NOMO-1 treated with dmso at 0.1 percent for 144 hours (cell line): ENCODE data around the gene RAD51B.
"Not testable (repeated sequence)": the region's sequence is repeated elsewhere in the genome, so short reads cannot be mapped to it uniquely, and the experiment has no call there.

Source experiments
- DNase-seq: peaks from one replicate; lab custom pipeline; 2025; ENCODE audit not compliant: unreplicated experiment; lab: John Stamatoyannopoulos, UW

Gene RAD51B

DNA sequence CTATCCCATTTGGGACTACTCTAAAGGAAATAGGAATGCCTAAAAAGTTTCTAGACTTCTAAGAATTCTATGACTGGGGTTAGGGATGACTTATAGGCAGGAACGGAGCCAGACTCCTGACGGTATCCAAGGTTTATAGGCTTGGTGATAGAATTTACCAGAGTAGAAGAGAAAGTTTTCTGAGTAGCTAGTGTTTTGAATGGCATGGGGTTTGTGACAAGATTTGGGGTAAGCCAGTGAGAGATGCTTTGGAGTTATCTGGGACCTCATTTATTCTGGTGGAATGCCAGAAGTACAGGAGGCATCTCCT is 444.6 kb downstream of the RAD51B start:
- no peak for DNase-seq

DNA sequence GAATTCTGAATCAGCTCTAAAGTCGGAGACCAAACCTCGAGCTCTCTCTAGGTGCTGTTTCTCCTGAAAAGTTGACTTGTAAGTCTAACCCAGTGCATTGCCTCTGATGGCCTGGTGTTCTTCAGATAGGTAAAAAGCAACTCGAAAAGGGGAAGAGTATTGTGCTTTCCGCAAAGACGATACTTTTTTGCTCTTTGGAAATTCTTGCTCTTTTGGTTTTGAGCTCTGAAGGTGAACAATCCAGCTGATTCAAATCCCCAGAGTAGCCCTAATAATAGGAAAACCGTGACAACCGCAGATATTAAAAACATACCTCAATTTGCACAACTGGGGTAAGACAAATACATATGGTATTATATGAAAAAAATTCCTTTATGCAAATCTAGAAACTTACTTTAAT is 447.4 kb downstream of the RAD51B start:
- no peak for DNase-seq

DNA sequence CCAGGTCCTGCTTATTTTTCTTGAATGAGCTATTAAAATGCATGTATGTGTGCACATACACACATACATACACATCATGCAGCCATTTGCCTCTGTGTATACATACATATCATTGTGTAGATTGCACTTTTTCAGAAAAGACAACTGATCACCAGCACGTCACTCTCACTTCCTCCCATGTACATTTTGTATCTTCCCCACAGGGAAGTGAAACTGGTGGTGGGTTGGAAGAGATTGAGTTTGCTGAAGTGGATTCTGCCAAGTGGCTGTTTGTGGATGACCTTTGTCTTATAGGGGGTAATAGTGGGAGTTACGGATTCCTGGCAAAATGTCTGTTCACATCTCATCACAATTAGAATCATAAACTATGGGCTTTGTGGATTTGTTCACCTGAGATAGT is 448.6 kb downstream of the RAD51B start:
- peak; percentile 87 for DNase-seq

DNA sequence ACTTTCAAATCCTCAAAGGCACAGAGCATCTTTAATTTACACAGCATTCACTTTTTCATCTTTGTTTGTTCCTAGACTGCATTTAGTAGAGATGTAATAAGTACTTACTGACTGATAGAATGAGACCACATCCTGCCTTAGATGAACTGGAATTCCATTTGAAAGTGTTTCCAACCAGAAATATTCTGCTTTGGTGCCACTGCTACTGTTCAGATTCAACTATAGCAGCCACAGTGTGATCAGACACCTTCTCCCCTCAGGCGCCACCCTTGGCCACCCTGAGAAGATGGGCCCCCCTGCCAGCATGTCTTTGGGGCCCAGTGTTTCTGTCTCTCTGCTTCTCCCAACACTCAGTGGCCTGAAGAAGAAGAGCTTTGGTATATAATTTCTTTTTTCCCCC is 449.1 kb downstream of the RAD51B start:
- DNase-seq = no peak

DNA sequence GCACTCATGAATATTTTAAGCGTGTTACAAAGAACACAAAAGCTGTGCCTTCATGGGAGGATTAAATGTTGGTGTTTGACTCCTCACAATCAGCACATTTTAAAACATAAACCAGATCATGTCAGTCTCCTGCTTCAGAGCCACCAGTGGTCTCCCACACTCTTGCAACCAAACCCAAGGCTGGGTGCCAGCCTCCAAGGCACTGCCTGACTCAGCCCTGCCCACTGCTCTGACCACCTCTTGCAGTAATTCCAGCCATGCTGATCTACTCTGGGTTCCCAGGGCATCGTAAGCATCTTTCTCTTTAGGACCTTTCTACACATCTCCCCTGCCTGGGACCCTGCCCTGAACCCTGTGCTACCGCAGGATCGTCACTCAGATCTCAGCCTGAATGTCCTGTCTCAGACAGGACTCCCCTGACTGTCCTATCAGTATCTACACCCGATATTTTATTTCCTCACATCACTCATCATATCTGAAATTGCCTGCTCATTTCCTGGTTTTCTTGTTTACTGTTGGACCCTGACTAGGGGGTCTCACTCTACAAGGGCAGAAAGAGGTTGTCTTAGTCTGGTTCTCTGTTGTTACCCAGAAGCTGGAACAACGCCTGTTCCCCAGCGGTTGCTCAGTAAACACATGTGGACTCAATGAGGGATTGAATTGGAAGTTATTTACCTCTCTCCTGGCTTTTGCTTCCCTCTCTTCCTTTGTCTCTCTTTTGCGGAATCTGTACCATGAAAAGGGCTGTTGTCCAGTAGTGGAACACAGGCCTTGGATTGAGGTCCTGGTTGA is 449.8 kb downstream of the RAD51B start:
- DNase-seq = no peak

DNA sequence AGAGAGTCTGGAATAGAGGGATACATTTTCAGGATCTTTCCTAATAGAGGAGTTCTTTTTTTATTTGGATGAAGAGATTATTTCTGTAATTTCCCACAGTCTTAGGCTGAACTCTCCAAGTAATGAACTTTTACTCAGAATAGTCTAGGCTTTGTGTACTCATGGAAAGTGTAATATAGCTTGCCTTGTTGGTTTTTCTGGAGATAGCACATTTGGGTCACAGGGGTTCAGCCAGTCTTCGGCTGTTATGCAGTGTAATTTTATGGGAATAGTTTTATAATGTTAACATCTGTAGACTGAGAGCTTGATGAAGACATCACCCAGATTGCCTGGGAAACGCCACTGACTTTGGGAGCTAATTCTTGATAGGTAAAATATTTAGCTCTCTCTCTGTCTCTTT is 450.8 kb downstream of the RAD51B start:
- no peak for DNase-seq

DNA sequence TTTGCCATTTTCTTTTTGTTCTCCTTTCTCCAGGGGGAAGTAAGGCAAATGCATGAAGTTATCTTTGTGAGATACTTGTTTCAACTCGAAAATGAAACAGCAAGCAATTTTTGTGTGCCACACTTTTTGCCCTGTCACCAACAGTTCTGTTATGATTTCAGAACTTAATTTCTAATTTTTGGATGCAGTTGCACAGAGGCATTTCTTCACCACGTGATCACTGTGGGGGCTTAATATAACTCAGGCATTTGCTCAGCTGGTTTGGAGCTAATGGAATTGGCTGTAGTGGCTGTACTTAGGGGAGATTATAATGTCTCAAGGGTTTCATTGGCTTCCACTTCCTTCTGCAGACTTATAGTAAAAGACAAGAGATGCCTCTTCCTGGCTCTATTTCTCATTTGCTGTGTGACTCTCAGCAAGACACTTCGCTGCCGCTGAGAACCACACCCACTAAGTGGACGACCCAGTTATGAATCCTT is 452.4 kb downstream of the RAD51B start:
- peak; percentile 1 for DNase-seq

DNA sequence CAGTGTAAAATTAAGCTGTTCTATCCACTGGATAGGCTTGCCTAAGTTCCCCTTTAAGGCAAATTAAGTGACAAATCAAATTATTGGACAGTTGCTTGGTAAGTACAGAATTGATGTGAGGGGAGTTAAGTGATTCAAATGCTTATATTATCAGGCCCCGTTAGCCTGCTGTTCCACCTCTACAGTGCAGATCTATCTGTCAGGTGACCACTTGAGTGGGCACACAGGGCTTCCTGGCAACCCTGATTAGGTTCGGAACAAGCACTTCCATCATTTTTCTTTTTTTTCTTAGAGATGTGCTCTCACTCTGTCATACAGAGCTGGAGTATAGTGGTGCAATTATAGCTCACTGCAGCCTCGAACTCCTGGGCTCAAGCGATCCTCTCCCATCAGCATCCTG is 453.8 kb downstream of the RAD51B start:
- DNase-seq = no peak

DNA sequence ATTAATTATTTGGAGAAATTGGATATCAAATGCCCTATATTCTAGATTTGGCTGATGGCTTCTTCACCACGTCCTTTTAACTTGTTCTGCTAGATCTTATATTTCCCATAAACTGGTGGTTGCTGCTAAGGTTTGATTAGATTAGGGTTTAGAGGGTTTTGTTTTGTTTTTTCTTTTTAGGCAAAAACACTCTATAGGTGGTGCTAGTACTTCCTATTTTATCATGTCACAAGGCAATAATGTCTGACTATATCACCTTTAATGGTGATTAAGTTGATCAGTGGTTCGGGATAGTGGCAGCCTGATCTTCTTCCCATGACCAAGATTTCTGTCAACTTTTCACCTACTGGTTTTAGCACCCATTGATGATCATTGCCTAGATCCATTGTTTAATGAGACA is 455.1 kb downstream of the RAD51B start:
- DNase-seq = no peak

DNA sequence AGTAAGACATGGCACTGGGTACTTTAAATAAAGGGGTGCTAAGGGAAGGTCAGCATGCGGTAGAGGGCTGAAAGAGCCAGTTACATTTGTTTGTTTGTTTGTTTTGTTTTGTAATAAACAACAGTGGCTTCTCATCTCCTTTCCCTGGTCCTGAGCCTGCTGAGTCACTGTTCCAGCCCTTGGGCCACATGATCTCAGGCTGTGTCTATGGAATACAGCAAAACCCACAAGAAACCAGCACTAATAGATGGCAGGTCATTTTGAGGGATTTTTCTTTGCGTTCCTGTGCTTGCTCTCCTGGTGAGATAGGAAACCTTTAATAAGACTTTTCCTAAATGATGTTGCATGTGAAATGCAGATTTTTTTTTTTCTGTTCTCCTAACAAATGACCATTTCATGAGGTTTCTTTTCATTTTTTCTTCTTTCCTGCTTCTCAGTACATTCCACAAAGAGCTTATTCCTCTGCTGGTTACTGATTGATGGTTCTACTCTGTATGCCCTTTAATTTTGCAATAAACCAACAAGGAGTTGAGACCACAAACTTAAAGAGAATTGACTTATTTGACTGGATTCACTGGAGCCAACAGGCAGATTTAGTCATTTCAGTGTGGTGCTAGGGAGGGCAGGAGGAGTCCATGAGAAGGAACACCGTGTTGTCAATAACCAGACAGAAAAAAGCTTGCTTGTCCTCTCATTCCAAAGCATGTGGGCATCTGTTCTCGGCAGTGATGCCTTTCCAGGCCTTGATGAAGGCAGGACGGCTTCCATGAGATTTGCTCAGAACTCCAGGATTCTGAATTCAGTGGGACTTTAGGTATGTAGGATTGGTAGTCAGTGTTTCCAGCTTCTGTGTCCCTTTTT is 459.2 kb downstream of the RAD51B start:
- no peak for DNase-seq

DNA sequence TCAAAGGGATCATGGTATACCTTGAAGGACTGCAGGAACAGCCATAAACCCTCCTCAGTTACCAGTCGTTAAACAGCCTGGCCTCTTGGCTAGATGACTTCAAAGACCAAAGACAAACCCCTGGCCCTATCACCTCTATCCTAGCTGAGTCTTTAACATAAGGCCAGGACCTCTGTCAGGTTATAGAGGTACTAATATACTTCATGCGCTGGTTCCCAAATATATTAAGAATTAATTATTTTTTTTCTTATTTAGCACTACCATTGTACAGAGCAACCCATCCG is 459.8 kb downstream of the RAD51B start:
- DNase-seq = no peak

DNA sequence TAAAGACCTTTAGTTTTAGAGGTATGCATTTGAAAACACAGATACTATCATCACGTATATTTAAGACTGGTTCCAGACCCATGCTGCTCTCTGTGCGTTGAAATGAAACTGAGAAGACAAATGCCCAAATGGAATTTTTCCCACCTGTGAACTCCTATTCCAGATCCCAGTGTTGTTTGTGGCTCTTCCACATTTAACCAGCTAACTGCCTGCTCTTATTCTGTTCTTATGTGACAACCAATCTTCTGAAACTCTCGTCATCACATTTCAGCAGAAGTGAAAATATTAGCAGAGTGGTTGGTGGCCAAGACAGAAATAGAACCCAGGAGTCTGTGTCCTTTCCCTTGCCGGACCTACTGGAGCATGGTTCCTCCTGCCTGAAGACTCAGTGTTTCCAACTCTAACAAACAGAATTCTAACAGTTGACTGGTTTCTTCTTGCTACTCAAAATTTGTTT is 460.2 kb downstream of the RAD51B start:
- no peak for DNase-seq

DNA sequence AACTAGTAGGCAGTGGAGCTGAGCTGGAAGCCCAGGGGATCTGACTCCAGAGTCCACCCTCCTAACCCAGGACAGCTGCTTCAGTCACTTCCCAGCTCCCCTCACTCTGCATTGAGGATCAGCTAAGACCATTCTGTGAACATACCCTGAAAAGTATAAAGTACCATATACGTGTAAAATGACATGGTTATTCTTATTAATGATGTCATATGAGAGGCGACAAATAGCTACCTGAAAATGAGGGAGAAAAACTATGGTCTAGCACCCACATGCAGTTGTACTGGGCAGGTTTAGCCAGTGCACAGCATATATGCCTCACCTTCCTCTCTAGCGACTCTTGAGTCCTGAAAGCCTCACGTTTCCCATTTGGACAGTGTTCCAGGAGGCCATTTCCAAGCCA is 461.9 kb downstream of the RAD51B start:
- no peak for DNase-seq

DNA sequence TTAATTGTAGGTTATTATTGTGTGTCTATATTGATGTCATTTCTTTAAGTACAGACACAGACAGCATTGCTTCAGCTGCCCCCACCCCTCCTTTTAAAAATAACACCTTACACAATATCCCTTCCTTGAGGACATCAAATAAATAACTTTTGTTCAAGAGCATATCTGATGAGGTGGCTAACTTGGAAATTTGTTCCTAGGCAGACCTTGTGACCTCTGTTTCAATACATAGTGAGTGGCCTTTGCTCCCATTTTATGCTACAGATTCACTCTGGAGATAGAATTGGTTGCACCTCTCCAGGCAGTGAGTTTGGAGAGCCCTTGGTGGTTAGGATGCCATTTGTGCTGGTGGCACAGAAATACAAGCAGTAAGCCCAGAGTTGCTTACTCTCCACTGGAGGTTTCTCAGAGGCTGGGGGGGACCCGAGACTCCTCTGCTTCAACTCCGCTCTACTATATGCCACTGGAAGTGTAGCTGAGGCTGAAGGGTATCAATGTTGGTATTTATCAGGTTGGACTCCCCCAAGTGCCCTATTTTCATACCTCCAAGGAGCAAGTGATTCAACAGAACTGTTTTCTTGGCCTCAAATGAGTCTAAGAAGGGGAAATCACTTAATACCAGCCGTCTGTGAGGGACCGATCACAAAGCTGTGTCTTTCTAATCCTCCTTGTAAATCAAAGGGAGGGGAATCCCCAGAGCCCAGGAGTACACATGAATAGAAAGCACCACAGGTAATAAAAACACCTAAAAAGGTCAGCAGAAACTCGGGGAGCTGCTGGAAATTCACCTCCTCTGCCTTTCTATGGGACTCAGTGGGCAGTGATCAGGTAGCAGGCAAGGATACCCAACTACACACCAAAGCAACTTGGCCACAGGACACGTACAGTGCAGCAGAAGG is 463.1 kb downstream of the RAD51B start:
- DNase-seq = no peak

DNA sequence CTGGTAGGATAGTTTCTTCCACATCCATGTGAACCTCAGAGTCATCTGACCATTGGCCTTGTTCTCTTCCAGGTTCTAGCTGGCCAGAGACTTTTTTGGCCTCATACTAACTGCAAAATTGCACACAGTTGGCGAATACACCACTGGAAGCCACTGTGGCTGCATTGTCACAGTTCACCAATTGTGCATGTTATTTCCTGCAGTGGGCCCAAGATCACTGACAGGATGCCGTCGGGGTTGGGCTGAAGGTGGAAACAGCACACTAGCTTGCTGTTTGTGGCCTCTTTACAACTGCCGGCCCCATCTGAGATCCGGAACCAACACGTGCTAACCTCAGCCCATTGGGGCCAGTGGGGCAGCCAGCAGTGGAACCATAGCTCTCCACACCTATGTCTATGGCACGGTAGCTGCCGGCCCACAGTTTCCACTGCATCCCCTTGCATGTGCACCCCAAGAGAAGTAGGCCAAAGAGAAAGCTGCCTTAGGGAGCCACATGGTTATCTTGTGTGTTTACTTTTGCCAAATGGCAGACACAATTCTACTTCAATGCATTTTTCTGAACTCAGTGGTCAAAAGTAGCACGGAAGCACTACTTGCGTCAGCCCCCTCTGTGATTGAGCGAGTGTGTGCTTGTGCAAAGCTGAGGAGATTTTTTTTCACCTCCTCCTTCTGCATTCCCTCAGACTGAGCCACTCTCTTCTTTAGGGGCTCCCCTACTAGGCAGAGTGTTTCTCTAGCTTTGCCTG is 464.0 kb downstream of the RAD51B start:
- DNase-seq = no peak

DNA sequence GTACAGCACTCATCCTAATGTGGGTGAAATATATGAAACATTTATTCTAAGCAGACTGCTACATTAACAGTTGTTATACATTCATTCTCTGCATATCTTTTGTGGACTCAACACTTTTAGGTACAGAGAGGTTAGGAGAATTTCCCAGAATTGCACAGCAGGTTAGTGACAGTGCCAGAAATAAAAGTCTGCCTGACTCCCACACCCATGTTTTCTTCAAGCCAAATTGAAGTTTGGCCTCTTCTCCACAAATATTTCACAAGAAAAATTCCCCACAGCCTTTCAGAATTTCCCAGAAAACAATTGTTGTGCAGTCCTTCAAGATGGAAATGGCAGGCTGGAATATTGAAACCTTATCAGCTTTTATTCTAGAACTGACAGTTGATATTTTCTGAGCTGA is 464.8 kb downstream of the RAD51B start:
- no peak for DNase-seq

DNA sequence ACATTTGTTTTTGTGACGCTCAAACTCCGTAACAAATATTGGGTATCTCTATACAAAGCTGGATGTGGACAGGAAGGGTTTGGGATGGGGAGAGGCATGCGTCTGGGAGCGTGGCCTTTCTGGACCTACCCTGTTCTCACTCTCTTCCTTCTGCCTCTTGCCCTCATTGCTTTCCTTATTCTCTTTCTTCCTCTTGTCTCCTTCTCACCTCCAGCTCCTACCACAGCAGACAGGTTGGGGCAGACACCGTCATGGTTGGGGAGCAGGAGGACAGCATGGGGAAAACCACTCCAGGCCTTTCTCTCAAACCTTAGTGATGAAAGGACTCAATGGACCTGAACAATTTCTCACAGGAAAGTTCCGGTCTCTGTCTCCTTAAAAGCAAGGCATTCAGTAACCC is 465.3 kb downstream of the RAD51B start:
- no peak for DNase-seq

DNA sequence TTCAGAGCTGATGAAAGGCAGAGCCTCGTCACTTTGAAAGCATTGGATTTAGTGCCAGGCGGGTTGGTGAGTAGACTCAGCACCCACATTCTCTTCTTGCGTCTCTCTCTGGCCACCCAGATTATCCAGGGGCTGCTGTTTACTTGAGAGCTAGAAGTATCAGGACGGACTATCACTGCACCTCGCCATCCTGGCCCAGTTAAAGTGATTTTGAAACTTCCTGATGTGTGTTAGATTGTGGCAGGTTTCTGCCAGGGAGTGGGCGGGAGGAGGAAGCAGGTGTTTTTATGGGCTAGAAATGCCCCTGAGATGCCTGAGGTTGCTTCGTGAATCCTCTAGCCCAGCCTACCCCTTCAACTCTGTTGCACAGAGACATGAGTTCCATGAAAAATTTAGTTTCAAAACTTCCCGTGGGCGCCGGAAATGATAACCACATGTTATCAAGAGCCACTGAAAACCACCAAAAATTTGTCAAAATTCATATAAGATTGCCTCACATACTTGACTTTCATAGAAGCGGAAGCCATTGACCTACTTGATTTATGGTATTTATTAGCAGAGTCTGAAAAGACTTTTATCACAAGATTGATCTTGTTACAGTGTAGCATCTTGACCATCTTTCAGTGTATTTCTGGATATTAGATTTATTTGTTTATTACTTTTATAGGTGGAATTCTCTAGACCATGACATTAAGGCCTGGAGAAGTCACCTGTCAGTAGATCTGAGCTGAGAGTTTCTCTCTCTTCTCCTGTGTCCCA is 466.0 kb downstream of the RAD51B start:
- peak; percentile 37 for DNase-seq

DNA sequence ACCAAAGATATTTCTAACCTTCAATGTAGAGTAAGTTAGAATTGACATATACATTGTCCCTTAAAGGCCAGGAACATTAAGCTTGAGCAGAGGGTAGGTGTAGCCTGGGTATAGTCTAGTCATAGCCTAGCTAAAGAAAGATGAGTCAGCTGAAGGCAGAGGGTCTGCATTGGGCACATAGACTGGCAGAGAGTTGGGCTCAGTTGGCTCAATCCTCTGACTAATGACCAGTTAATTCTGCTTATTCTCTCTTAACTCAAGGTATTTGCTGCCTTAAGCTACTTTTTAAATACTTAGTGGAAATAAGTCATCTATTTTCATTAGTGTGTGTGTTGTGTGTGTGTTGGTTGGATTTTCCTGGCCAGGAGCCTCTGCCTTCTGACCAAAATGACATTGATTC is 467.1 kb downstream of the RAD51B start:
- DNase-seq = no peak

DNA sequence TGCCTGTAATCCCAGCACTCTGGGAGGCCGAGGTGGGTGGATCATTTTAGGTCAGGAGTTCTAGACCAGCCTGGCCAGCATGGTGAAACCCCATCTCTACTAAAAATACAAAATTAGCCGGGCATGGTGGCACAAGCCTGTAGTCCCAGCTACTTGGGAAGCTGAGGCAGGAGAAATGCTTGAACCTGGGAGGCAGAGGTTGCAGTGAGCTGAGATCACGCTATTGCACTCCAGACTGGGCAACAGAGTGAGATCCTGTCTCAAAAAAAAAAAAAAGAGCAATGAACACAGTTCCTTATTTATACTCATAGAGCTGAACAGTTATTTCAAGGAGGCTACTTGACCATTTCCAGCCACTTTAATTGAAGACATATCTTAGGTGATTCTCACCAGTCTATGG is 469.9 kb downstream of the RAD51B start:
- DNase-seq = not testable (repeated sequence)
